HG03175 (cell line): Measurements from ENCODE around the gene SESN3.
"Not testable (repeated sequence)": the region's sequence is repeated elsewhere in the genome, so short reads cannot be mapped to it uniquely, and the experiment has no call there.

Source experiments
- ATAC-seq: cut with Tn5 transposase; IDR thresholded peaks from one replicate; pipeline ENCODE4 v1.9.1; 2021; ENCODE audit warnings: mild to moderate bottlenecking, moderate library complexity; ENCODE audit not compliant: unreplicated experiment

SESN3 gene

DNA sequence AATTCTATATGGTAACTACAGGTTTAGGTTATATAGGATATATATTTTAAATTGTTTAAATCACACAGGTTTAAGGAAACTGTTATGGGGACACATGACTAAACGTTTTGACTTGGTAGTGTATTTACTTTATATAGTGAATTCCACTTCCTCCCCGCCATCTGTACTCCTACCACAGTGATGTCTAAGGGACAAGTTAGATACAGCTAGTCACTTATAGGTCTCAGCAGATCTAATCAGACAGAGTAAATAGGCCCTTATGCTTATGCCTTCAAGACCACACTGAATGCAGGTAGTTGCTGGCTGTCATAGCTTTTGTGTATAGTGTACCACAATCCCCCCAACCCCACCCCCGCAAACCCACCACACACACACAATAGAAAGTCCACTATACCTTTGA, 8.2 kb downstream of the SESN3 start:
- ATAC-seq, result no peak

- no peak for ATAC-seq
These were observed 11.4 kb downstream of the SESN3 start for GRCh38 chr11:95219599-95219998.

- ATAC-seq, result no peak
These were observed 12.9 kb downstream of the SESN3 start for GRCh38 chr11:95218149-95218548.

DNA sequence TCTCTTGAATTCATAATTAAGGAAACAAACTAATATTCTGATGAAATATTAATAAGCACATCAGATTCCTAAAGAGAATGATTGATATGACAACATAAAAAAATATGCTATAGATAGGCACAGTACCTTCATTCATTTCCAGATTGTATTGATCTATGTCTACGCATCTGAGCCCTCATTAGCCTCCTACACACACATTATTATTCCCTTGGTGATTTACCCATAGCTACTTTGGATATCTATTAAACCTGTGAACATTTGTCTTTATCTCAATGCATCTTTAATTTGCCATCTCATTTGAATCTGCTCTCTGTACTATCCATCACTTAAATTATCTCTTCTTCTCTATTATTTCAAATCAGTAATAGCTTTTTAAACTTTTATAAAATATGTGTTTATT, 18.4 kb downstream of the SESN3 start:
- no peak for ATAC-seq

DNA sequence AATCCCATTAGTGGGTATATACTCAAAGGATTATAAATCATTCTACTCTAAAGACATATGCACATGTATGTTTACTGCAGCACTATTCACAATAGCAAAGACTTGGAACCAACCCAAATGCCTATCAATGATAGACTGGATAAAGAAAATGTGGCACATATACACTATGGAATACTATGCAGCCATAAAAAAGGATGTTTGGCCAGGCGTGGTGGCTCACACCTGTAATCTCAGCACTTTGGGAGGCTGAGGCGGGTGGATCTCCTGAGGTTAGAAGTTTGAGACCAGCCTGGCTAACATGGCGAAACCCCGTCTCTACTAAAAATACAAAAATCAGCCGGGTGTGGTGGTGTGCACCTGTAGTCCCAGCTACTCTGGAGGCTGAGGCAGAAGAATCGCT, 21.5 kb downstream of the SESN3 start:
- not testable (repeated sequence) for ATAC-seq

DNA sequence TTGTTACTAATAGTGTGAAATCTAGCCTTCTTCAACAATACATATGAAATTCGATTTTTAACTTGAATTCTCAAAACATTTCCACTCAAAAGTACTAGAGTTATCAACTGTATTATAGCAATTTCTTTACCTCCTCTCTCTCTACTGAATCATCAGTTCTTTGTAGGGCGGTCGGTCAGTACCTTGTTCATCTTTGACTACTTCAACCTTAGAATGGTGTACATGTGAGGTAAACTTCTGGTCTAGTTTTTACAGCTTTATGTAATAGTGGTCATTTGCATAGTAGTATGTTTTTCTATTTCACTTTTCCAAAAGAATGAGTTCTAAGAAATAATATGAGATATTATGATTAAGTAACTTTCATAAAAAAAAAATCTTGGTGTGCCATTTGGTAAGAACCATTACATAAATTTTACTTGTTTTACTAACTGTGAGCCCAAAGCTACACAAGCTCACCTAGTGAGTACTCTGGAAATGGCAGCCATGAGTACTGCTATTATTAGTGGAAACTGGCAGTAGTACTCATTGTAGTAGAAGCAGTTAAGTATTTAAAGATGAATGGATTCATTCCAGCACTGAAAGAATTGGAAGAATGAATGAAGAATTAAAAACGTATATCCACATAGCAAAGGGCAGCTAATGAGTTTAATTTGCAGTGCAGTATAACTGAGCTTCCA, 30.1 kb downstream of the SESN3 start:
- no peak for ATAC-seq

DNA sequence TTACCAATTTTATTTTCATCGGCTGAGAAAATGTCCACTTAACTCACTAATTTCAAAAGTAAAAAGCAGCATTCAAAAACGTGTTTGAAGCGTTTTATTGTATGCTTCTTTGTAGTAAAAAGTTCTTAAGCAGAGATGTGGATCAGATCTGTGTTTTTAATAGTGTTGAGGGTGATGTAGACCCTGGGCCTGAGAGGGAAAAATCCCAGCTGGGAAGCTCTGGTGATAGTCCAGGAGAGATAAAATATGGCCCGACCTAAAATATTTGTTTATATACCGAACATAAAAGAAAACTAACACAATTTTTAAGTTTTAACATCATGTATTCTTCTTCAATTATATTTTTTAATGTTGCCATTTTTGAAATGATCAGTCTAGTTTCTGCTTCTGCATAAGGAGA, 35.2 kb downstream of the SESN3 start:
- no peak for ATAC-seq

DNA sequence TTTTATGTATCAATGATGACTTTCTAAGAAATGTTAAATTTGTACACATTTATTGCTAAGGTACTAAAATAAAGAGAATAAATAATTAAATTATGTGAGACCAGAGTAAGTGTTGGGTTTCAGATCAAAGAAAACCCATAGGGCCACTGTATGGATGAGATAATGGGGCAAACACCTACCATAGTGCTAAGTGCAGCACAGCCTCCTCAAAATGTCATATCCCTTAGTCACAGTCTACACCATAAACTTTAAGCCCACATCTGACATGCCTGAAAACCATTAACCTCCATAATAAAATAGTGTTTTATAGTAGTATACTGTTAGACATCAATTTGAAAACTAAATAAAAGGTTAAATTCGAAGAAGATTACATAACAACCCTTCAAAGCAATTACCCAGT, 37.5 kb downstream of the SESN3 start:
- ATAC-seq, result no peak

- no peak for ATAC-seq
These were observed 38.3 kb downstream of the SESN3 start for GRCh38 chr11:95192717-95193116.

DNA sequence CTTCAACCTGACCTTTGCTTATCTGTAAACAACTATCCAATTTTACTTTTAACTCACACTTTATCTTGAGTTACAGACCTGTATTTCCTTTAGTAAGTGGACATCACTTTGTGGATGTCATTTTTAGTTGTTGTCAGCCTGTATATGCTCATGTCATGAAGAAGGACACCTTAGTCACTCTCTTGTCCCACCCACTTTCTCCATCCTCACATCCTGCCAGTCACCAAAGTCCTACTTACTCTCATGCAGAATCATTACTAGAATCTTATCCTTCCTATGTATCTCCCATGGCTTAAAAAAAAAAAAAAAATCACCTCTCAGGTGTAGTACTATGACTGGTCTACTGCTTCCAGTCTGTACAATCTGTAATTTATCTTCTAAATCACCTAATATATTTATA, 43.3 kb downstream of the SESN3 start:
- ATAC-seq, result no peak

GRCh38 chr11:95182397-95182796, 48.6 kb downstream of the SESN3 start:
- ATAC-seq, result no peak

- ATAC-seq, result no peak
These were observed 55.1 kb downstream of the SESN3 start for GRCh38 chr11:95175818-95176380.

GRCh38 chr11:95170294-95170693, 60.7 kb downstream of the SESN3 start:
- ATAC-seq, result no peak

DNA sequence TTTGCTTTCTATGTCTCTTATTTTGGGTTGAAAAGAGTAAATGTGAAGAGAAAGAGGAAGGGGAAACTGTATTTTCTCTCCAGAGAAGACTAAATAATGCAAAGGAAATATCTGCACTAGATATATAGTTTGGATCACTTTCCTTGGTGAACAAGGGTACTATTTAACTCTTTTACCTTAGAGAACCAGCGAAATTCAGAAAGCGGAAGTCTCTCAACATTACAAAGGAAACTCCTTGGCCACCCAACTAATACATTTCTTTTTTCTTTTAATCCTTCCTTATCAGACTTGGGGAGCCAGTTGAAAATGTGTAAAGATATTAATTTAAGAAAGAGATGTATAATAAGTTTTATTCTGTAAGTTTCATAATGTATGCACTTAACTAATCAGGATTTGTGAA, 64.2 kb downstream of the SESN3 start:
- no peak for ATAC-seq

DNA sequence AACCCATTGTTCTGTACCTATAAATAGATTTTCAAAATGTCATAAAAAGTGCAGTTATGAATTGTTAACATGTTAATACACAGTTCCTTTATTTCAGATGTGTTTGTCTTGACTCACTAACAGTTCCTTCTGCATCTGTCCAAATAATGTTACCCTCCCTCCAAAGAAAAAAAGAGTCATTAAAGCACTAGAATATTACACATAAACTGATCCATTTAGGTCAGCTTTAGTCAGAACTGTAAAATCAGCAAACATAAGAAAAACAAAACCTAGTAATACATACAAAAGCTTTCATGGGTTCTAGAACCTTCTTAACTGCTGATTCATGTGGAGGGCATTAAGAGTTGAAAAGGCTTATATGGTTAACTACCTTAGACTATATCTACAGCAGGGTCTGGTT, 65.4 kb downstream of the SESN3 start:
- ATAC-seq, result no peak

DNA sequence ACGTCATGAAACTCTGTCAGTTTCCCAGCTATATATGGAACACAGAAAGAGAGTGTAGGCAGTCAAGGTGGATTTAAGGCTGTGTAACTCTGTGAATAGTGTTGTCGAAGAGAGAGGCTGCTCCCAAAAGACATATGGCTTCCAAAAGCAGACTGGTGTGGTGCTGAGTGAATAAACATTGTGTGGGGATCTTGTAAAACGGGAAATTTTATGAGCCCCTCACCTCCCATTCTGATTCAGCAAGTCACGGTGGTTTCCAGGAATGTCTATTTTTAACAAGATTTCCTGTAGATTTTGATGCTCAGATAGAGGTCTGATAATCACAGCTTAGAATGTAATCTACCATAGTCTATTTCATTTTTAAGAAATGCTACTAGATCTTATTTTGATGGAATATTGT, 67.9 kb downstream of the SESN3 start:
- no peak for ATAC-seq

- no peak for ATAC-seq
These were observed 69.8 kb downstream of the SESN3 start for GRCh38 chr11:95161248-95161647.

DNA sequence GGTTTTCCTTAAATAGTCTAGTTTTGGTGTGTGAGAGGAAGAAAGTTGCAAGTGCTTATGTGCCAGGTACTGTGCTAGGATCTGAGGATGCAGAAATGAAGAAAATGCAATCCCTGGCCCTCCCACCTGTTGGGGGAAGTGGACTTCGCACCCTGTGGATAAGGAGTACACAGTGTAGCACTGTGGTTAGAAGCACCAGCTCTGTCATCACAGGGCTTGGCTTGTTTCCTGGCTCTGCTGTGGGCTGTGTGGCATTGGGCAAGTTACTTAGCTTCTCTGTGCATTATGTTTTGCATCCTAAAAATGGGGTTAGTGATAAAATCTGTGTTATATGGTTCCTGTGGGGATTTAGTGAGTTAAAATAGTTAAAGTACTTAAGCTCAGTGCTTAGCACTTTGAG, 73.2 kb downstream of the SESN3 start:
- no peak for ATAC-seq

GRCh38 chr11:95156916-95157541, 74.0 kb downstream of the SESN3 start:
- no peak for ATAC-seq

DNA sequence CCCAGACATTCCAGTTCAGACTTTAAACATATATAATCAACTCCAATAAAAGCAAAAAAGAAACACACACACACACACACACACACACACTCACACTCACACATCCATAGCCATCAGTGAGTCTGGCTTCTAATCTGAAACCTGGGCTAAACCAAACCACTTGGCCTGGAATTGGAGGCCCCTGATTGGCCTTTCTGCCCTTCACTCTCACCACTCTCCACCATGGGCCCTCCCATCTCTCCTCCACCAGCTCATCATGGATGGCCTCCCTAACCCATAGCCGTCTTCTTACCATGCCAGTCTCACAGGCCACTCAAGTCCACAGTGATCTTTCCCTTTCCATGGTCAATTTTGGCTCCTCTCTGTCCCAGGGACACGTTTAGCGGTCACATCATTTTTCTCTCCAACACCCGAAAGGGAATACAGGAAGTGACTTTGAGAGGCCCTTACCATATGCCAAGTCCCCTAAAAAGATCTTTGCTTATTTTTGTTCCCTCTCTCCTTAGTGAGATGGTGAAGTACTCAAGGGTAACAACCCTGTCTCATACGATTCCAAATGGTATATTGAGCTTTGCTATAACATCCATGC, 74.8 kb downstream of the SESN3 start:
- ATAC-seq, result no peak

- ATAC-seq, result no peak
These were observed 75.6 kb downstream of the SESN3 start for GRCh38 chr11:95155385-95155784.

DNA sequence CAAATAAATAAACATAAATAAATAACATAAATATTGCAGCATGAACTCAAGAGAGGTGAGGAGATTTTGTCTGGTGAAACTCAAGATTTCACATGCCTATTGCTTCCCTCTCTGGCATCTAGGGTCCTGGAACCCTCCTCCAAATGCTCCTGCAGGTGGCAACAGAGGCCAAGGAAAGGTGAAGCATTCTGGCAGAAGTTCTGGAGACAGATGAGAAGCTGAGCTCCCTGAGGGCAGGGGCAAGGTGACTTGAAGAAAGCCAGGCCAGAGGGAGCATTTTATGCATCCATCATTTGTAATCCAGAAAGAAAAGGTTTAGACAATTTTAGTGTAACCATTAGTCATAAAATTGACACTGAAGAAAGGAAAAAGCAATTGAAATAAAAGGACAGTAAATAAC, 76.5 kb downstream of the SESN3 start:
- ATAC-seq, result no peak
